ENCODE data around the gene TRIM2.

The TRIM2 gene

DNA sequence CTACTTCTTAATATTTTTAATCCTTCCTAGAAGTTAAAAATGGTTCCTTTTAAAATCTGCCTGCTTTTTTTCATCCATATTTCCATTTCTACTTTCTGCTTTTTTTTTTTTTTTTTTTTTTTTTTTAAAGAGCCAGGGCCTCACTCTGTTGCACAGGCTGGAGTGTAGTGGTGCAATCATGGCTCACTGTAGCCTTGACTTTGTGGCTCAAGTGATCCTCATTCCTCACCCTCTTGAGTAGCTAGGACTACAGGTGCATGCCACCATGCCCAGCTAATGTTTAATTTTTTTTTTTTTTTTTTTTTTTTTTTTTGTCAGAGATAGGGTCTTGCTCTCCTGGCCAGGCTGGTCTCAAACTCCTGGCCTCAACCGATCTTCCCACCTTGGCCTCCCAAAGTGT is 179.9 kb downstream of the TRIM2 start:
- no peak for TF ChIP-seq FOXP2 (optimal IDR thresholded peaks at IDR 0.05; ENCODE audit: borderline replicate concordance, extremely low read depth, extremely low read length, insufficient read depth)

DNA sequence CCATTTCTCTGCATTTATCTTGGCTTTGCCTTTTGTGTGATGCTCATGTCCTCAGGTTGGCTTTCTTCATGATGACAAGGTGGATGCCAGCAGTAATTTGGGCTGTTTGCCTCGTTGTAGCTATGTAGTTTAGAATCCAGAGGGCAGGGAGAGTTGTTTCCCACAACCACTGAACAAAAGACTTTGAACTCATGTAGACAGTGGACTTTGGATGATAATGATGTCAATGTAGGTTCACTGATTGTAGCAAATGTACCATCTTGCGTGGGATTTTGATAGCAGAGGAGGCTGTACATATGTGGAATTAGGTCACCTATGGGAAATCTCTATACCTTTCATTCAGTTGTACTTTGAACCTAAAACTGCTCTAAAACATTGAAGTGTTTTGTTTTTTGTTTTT is 181.5 kb downstream of the TRIM2 start:
- no peak for TF ChIP-seq POLR2AphosphoS5 (IDR thresholded peaks at IDR 0.05; ENCODE audit: low read depth, low read length)
- no peak for TF ChIP-seq FOXP2 (optimal IDR thresholded peaks at IDR 0.05; ENCODE audit: borderline replicate concordance, extremely low read depth, extremely low read length, insufficient read depth)
- TF ChIP-seq, protein P1, sequence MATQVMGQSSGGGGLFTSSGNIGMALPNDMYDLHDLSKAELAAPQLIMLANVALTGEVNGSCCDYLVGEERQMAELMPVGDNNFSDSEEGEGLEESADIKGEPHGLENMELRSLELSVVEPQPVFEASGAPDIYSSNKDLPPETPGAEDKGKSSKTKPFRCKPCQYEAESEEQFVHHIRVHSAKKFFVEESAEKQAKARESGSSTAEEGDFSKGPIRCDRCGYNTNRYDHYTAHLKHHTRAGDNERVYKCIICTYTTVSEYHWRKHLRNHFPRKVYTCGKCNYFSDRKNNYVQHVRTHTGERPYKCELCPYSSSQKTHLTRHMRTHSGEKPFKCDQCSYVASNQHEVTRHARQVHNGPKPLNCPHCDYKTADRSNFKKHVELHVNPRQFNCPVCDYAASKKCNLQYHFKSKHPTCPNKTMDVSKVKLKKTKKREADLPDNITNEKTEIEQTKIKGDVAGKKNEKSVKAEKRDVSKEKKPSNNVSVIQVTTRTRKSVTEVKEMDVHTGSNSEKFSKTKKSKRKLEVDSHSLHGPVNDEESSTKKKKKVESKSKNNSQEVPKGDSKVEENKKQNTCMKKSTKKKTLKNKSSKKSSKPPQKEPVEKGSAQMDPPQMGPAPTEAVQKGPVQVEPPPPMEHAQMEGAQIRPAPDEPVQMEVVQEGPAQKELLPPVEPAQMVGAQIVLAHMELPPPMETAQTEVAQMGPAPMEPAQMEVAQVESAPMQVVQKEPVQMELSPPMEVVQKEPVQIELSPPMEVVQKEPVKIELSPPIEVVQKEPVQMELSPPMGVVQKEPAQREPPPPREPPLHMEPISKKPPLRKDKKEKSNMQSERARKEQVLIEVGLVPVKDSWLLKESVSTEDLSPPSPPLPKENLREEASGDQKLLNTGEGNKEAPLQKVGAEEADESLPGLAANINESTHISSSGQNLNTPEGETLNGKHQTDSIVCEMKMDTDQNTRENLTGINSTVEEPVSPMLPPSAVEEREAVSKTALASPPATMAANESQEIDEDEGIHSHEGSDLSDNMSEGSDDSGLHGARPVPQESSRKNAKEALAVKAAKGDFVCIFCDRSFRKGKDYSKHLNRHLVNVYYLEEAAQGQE (IDR thresholded peaks at IDR 0.05; ENCODE audit: insufficient read depth in 1 of 2, low read depth in 2 of 2, low read length in 2 of 2), result no peak
- no peak for TF ChIP-seq TAF1 (IDR thresholded peaks at IDR 0.05; ENCODE audit: borderline replicate concordance, insufficient read depth, low read length)
- no peak for TF ChIP-seq SIN3A (IDR thresholded peaks at IDR 0.05; ENCODE audit: borderline replicate concordance, insufficient read depth, low read length)

DNA sequence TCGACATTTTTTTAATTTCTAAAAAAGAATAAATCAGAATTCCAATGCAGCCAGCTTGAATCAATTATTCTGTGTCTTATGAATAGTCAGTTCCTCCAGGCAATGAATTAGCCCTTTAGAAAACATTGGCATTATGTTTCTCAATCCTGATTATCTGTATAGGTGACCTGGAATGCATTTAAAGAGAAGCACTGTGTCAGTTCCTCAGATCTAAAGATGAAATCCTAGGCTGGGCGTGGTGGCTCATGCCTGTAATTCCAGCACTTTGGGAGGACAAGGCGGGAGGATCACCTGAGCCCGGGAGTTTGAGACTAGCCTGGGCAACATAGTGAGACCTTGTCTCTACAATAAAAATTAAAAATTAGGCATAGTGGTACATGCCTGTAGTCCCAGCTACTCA is 183.7 kb downstream of the TRIM2 start:
- TF ChIP-seq POLR2AphosphoS5 (IDR thresholded peaks at IDR 0.05; ENCODE audit: low read depth, low read length) (no peak), TAF1 (IDR thresholded peaks at IDR 0.05; ENCODE audit: borderline replicate concordance, insufficient read depth, low read length) (no peak), SIN3A (IDR thresholded peaks at IDR 0.05; ENCODE audit: borderline replicate concordance, insufficient read depth, low read length) (no peak), FOXP2 (optimal IDR thresholded peaks at IDR 0.05; ENCODE audit: borderline replicate concordance, extremely low read depth, extremely low read length, insufficient read depth) (no peak)
- TF ChIP-seq, protein P1 (IDR thresholded peaks at IDR 0.05; ENCODE audit: insufficient read depth in 1 of 2, low read depth in 2 of 2, low read length in 2 of 2), result no peak
